C4-2B (cell line): ENCODE measurements around the gene ARSH.

Experiments
- ZFX ChIP-seq: fragments of 450-650 bp; IDR thresholded peaks from 2 replicates; pipeline ENCODE4 v1.6.1; 2017
- TF ChIP-seq, protein P1 (sequence below): fragments of 450-650 bp; conservative IDR thresholded peaks from 2 replicates; pipeline ENCODE4 v1.5.1; 2017; ENCODE audit warnings: mild to moderate bottlenecking

DNA sequence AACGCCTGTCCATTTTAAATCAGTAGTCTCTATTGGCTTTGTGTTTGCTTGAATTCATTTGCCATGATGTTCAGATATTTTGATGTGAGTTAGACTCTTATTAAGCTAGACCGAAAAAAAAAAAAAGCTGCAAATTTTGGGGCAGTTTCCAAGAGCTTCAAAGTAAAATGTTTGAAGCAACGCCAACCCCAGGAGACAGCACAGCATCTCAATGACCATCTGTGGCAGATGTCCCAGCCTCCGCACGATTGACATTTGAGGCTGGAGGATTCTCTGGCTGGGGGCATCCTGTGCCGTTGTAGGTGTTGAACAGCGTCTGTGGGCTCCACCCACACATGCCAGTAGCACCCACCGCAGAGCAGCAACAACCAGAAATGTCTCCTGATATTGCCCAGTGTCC lies 17.8 kb downstream of the ARSH start:
- TF ChIP-seq, protein P1, sequence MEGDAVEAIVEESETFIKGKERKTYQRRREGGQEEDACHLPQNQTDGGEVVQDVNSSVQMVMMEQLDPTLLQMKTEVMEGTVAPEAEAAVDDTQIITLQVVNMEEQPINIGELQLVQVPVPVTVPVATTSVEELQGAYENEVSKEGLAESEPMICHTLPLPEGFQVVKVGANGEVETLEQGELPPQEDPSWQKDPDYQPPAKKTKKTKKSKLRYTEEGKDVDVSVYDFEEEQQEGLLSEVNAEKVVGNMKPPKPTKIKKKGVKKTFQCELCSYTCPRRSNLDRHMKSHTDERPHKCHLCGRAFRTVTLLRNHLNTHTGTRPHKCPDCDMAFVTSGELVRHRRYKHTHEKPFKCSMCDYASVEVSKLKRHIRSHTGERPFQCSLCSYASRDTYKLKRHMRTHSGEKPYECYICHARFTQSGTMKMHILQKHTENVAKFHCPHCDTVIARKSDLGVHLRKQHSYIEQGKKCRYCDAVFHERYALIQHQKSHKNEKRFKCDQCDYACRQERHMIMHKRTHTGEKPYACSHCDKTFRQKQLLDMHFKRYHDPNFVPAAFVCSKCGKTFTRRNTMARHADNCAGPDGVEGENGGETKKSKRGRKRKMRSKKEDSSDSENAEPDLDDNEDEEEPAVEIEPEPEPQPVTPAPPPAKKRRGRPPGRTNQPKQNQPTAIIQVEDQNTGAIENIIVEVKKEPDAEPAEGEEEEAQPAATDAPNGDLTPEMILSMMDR, result no peak
- TF ChIP-seq ZFX, result no peak
